Stimulated activated CD8-positive, alpha-beta memory T cell treated with anti-CD3 and anti-CD28 coated beads, Interleukin-4, amount 100 ng/mL, for 24 hours (primary cell): ENCODE measurements around the gene TOM1.
"Not testable (repeated sequence)": the region's sequence is repeated elsewhere in the genome, so short reads cannot be mapped to it uniquely, and the experiment has no call there.

ENCODE experiments used
- DNase-seq: peaks from one replicate; pipeline ENCODE4 v3.0.0-alpha.2; 2020; ENCODE audit warnings: low read depth

TOM1 gene

GRCh38 chr22:35375031-35375430 is 75.3 kb downstream of the TOM1 start:
- DNase-seq = no peak

GRCh38 chr22:35375526-35375925 is 75.8 kb downstream of the TOM1 start:
- no peak for DNase-seq

DNA sequence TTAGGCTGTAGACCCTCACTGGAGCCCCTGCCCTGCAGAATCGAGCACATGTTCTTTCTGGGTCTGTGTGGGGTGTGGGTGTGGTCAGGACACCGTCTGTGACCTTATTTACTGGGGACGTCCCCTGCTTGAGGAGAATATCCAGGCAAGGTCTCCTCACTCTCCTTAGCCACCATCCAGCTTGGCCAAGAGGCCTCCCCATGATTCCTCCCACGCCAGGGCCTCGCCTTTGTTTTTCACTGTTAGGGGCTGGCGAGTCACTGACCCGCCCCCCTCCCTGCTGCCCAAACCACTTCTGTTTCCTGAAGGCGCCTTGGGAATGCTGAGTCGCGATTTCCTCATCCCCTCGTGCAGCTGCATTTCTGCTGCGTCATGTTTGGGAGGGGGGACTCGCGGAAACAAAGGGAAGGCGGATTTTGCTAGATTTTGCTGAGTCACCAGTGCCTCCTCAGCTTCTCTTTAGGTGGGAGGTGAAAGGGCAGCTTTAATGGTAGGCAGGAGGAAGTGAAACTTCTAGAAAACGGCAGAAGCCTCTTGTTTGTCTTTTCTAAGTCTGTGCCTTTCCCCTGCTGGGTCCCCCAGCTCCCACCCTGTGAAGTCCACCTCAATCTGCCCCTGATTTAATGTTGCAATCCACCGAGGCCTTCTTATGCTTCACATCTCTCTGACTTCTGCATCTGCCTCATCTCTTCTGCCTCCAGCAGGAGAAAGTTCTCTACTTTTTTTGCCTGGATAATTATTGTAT is 77.2 kb downstream of the TOM1 start:
- no peak for DNase-seq

DNA sequence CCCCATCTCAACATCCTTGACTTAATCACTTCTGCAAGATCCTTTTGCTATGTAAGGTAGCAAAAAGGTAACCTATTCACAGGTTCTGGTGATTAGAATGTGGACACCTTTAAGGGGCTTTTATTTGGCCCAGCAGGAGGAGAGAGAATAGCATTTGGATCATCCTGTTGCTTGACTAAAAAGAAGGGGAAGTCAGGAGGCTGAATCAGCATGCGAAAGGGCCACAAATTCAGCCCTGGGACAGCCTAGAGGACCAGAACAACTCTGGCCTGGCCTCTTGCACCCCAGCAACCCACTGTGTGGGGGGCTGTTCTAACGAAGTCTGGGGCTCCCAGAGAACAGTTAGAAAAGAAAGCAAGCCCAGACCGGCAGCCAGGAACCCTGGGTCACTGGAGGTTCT is 78.0 kb downstream of the TOM1 start:
- DNase-seq = no peak

GRCh38 chr22:35378621-35379020 is 78.9 kb downstream of the TOM1 start:
- DNase-seq = no peak

DNA sequence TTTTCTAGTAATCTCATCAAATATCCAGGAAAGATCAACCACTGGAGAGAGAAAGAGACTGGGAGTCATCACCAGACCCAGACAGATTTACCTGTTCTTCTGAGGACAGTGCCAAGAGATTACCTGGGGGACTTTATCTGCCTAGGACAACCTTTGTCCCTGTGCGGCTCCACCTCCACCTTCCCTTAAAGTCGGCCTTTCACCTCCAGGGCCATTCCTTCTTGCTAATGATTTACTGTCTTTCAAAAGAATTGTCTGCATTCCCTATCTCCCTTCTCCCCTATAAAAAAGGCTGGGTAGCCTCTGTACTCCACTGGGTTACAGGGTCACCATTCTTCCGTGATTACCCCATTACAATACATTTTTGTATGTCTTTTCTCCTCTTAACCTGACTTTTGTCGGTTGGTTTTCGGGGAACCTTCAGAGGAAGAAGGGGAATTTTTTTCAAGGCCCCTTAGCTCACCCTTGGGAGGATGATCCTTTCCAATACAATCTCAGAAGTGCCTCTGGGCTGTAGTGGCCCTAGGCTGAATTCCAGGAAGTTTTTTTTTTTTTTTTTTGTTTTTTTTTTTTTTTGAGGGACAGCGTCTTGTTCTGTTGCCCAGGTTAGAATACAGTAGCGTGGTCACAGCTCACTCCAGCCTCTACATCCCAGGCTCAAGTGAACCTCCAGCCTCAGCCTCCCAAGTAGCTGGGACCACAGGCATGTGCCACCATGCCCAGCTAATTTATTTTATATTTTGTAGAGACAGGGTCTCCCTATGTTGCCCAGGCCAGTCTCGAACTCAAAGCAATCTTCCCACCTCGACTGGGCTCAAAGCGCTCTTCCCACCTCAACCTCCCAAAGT is 79.7 kb downstream of the TOM1 start:
- DNase-seq = no peak

DNA sequence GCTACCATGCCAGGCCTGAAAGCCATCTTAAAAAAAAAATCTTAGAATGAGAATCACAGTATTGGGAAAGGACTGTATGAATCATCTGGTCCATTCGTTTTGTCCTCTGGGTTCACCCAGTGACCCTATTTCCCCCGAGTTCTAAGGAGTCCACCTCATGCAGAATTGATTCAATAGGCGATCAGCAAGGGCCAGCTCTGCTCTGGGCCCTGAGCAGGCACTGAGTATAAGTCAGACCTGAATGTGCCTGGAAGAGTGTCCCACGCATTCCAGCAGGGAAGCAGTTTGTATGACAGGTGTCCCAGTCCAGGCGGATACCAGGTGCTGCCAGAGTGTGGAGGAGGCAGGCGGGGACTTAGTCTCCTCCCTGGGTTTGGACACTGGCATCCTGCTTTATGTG is 80.3 kb downstream of the TOM1 start:
- DNase-seq = no peak

GRCh38 chr22:35380537-35381423 is 81.1 kb downstream of the TOM1 start, which contains the start of gene HMOX1:
TSS of gene HMOX1 (plus strand) at chr22:35381096. CDS start at chr22:35381174, 78 bp downstream.
- DNase-seq = peak; percentile 31

GRCh38 chr22:35381424-35382009 is 81.8 kb downstream of the TOM1 start:
- no peak for DNase-seq

GRCh38 chr22:35383679-35384071 is 84.0 kb downstream of the TOM1 start:
- DNase-seq = no peak

- DNase-seq = no peak
Observed at GRCh38 chr22:35384527-35384926, 84.8 kb downstream of the TOM1 start.

DNA sequence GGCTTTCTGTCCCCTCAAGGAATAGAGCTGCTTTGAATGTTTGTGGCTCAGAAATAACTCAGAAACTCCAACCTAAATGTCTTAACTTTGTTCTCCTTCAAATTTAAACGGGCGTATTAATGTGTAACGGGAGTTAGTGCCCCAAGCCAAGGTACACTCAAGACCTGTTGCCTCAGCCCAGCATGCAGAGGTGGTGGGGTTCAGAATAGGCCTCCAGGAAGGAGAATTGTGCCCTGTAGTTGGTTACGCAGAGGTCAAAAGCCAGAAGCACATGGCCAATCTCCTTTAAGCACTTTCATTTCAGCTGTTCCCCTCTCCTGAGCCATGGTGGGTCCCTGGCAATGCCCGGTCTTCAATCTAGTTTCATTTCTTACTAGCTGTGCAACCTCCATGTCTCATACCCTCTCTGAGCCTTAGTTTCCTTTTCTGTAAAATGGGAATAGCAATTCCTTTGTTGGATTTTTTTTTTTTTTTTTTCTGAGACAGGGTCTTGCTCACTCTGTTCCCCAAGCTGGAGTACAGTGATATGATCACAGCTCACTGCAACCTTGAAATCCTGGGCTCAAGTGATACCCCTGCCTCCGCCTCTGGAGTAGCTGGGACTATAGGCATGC is 85.4 kb downstream of the TOM1 start:
- DNase-seq = no peak

GRCh38 chr22:35386670-35387288 is 87.1 kb downstream of the TOM1 start:
- DNase-seq = no peak

- DNase-seq = no peak
Observed at GRCh38 chr22:35390933-35391332, 91.2 kb downstream of the TOM1 start.

- no peak for DNase-seq
Observed at GRCh38 chr22:35392357-35392756, 92.7 kb downstream of the TOM1 start.

DNA sequence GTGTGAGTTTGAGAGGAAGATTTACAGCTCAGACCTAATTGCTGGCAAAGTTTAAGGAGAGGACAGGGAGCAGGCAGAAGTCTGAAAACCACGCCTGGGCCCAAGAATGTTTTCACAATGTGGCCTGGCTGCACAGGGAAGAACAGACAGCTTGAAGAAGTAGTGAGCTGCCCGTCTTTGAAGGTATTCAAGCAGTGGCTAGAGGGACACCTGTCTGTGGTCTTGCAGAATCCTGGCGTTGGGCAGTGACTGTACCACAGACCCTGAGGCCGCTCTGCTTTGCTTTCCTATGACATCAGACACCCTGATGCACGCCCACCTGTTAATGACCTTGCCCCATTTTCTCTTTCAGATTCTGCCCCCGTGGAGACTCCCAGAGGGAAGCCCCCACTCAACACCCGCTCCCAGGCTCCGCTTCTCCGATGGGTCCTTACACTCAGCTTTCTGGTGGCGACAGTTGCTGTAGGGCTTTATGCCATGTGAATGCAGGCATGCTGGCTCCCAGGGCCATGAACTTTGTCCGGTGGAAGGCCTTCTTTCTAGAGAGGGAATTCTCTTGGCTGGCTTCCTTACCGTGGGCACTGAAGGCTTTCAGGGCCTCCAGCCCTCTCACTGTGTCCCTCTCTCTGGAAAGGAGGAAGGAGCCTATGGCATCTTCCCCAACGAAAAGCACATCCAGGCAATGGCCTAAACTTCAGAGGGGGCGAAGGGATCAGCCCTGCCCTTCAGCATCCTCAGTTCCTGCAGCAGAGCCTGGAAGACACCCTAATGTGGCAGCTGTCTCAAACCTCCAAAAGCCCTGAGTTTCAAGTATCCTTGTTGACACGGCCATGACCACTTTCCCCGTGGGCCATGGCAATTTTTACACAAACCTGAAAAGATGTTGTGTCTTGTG is 93.7 kb downstream of the TOM1 start:
- no peak for DNase-seq

- DNase-seq = no peak
Observed at GRCh38 chr22:35394011-35394312, 94.3 kb downstream of the TOM1 start.

DNA sequence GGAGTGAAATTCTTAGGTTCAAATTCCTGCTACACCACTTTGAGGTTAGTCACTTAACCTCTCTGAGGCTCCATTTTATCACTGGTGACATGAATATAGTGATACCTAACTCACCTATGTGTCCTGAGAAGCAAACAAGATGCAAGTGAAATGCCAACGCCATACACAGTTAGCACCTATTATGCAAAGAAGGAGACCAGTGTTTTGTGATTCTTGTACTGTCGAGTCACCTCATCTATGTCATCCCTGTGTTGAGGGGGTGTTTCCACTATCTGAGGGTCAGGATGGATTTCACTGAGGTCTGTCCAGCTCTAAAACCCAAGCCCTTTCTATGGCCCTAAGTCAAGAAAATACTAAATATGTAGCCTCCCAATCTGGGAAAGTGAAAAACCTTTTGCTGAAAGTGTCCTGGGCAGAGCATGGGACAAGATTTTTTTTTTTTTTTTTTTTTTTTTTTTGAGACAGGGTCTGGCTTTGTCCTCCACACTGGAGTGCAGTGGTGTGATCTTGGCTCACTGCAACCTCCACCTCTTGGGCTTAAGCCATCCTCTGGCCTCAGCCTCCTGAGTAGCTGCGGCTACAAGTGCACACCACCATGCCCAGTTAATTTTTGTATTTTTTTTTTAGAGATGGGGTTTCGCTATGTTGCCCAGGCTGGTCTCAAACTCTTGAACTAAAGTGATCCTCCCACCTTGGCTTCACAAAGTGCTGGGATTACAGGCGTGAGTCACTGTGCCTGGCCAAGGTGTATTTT is 95.3 kb downstream of the TOM1 start:
- no peak for DNase-seq

DNA sequence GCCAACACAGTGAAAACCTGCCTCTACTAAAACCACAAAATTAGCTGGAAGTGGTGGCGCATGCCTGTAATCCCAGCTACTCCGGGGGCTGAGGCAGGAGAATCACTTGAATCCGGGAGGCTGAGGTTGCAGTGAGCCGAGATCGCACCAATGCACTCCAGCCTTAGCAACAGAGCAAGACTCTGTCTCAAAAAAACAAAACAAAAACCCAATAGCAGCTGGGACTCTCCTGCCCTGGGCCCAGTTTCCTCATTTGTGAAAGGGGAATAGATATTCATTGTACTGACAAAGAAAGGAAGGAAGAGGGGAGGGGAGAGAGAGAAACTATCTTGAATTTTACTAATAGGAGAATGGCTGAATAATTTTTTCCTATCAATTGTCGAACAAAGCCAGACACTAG is 96.9 kb downstream of the TOM1 start:
- not testable (repeated sequence) for DNase-seq
